HepG2 (cell line): ENCODE measurements around the gene SRP68. TPM values are rescaled to one million over a fixed set of nuclear protein-coding genes. Genes with fewer than 3 reads are reported as not detected.

ENCODE experiments used
- ATAC-seq: fragments of 200-7000 bp; cut with Tn5 transposase; 3 replicates; pipeline ENCODE4 v1.9.1; 2020; ENCODE audit warnings: mild to moderate bottlenecking, moderate library complexity
- BruUV-seq: library from RNA; stranded (reverse); fragments of 400-500 nt; replicated peaks from 2 replicates; lab custom pipeline; 2021; lab: Mats Ljungman, UMichigan
- CTCF ChIA-PET: fragments of 300-600 bp; formaldehyde crosslinking; extraction: SDS; loops from one replicate; lab custom pipeline; 2021; ENCODE audit warnings: low total read pairs, inconsistent platforms, low intra/inter-chr PET ratio; lab: Yijun Ruan, JAX
- POLR2A ChIA-PET: fragments of 350-600 bp; sonication (Branson Sonifier 250); formaldehyde crosslinking; loops from one replicate; lab custom pipeline; 2020; ENCODE audit warnings: antibody characterized with exemption, inconsistent platforms; lab: Yijun Ruan, JAX
- DNase-seq: peaks from one replicate; pipeline ENCODE4 v3.0.0-alpha.2; 2015; ENCODE audit warnings: low spot score
- FAIRE-seq: peaks from 3 replicates; lab custom pipeline; 2011; peaks lifted over from hg19 to GRCh38; lab: Jason Lieb, UNC
- H2AFZ ChIP-seq: one replicate; pipeline ENCODE4 v1.6.1; 2011; ENCODE audit warnings: low read length, inconsistent platforms
- H3K27ac ChIP-seq: fragments of 300-600 bp; 3 replicates; pipeline ENCODE4 v1.8.0; 2011; ENCODE audit warnings: mixed run types, mild to moderate bottlenecking, mixed read lengths, low read length, inconsistent platforms; ENCODE audit not compliant: insufficient read depth; ENCODE audit errors: extremely low read length
- H3K27me3 ChIP-seq, 2 experiments: fragments of 200-600 bp in 1 of 2; 2 replicates in 1 of 2; 3 replicates in 1 of 2; pipeline versions ENCODE4 v1.6.0 to v1.8.0; 2011; ENCODE audit warnings: low read length in 2 of 2, mild to moderate bottlenecking in 2 of 2, moderate library complexity in 2 of 2, inconsistent platforms in 1 of 2; ENCODE audit not compliant: insufficient read depth in 2 of 2, control insufficient read depth in 1 of 2
- H3K36me3 ChIP-seq, 2 experiments: fragments of 200-600 bp in 1 of 2; replicated peaks in 1 of 2; 2 replicates in 1 of 2; 3 replicates in 1 of 2; pipeline versions ENCODE4 v1.5.1 to v1.8.0; 2011; ENCODE audit warnings: low read length in 2 of 2, inconsistent platforms in 1 of 2; ENCODE audit not compliant: insufficient read depth in 2 of 2, control insufficient read depth in 1 of 2
- H3K4me1 ChIP-seq: 2 replicates; pipeline ENCODE4 v1.5.1; 2012; ENCODE audit warnings: low read length, inconsistent platforms; ENCODE audit not compliant: insufficient read depth
- H3K4me2 ChIP-seq: 2 replicates; pipeline ENCODE4 v1.6.0; 2011; ENCODE audit warnings: low read depth, low read length, inconsistent platforms
- H3K4me3 ChIP-seq, 3 experiments: fragments of 200-600 bp in 1 of 3; sonication (generic), shearing (Covaris generic) in 1 of 3; replicated peaks in 1 of 3; 2 replicates each; pipeline ENCODE4 v1.5.1; 2011 to 2016; ENCODE audit warnings: low read length in 3 of 3, inconsistent platforms in 2 of 3, low read depth in 2 of 3, mild to moderate bottlenecking in 2 of 3, control low read depth in 1 of 3, mixed read lengths in 1 of 3; ENCODE audit not compliant: insufficient read depth in 1 of 3
- H3K79me2 ChIP-seq: one replicate; pipeline ENCODE4 v1.6.1; 2011; ENCODE audit warnings: low read length, inconsistent platforms; ENCODE audit not compliant: insufficient read depth
- H3K9ac ChIP-seq: 2 replicates; pipeline ENCODE4 v1.6.0; 2011; ENCODE audit warnings: mild to moderate bottlenecking, low read depth, low read length, inconsistent platforms; ENCODE audit not compliant: insufficient read depth
- H3K9me3 ChIP-seq: 2 replicates; pipeline ENCODE4 v1.5.1; 2012; ENCODE audit warnings: mild to moderate bottlenecking, low read length
- H4K20me1 ChIP-seq: 2 replicates; pipeline ENCODE4 v1.6.0; 2011; ENCODE audit warnings: inconsistent platforms, mild to moderate bottlenecking, low read length, moderate library complexity; ENCODE audit not compliant: insufficient read depth
- ARID2 ChIP-seq: sonication (generic); formaldehyde crosslinking; IDR thresholded peaks from 2 replicates; pipeline ENCODE4 v1.8.1; 2022; ENCODE audit warnings: mild to moderate bottlenecking, missing genetic modification reagents, borderline replicate concordance
- DNMT1 ChIP-seq: sonication (generic); formaldehyde crosslinking; IDR thresholded peaks from 2 replicates; pipeline ENCODE4 v1.5.1; 2020; ENCODE audit warnings: mild to moderate bottlenecking, missing genetic modification reagents
- GABPA ChIP-seq, 2 experiments: IDR thresholded peaks; 2 replicates each; pipeline ENCODE4 v1.6.1; 2011 to 2016; ENCODE audit warnings: low read depth in 2 of 2, low read length in 1 of 2, missing biosample characterization in 1 of 2, missing genetic modification characterization in 1 of 2
- TSC22D2 ChIP-seq: sonication (generic); formaldehyde crosslinking; IDR thresholded peaks from 2 replicates; pipeline ENCODE4 v1.5.1; 2020; ENCODE audit warnings: missing genetic modification reagents, mild to moderate bottlenecking, borderline replicate concordance
- ZNF501 ChIP-seq: sonication (generic); formaldehyde crosslinking; IDR thresholded peaks from 2 replicates; pipeline ENCODE4 v1.5.1; 2020; ENCODE audit warnings: mild to moderate bottlenecking, moderate library complexity, missing genetic modification reagents
- ZNF552 ChIP-seq: sonication (generic); formaldehyde crosslinking; IDR thresholded peaks from 2 replicates; pipeline ENCODE4 v1.9.0; 2022; ENCODE audit warnings: missing genetic modification reagents, mild to moderate bottlenecking, borderline replicate concordance
- WGBS: methylation state at CpG from one replicate; pipeline ENCODE4 v1.1.6; 2017; ENCODE audit warnings: low lambda C conversion rate; 5-methylcytosine and 5-hydroxymethylcytosine counted together
- in situ Hi-C: cut with HindIII; loops from 2 replicates; pipeline ENCODE4 v1.10.0; 2017; ENCODE audit warnings: low pct_unique_long_range_greater_than_20kb; ENCODE audit not compliant: extremely low pct_ligation_motif_present
- intact Hi-C: fragments of 100-400 bp; cut with micrococcal nuclease; formaldehyde crosslinking; loops from one replicate; pipeline ENCODE4 v1.10.0; 2022; ENCODE audit not compliant: unreplicated experiment
- polyA plus RNA-seq, 8 experiments: library from polyadenylated mRNA; depleted of rRNA in 3 of 8; stranded (reverse) in 7 of 8; unstranded in 1 of 8; fragments of >200 nt; fragmentation: Illumina TruSeq in 4 of 8; extraction: Trizol in 4 of 8; gene quantifications; 2 replicates each; pipeline versions ENCODE4 v1.2.1 to v1.2.3, GENCODE V29; 2011 to 2016; ENCODE audit warnings: low read depth in 4 of 8, missing spikeins in 1 of 8, mixed read lengths in 1 of 8; ENCODE audit not compliant: insufficient read depth in 1 of 8
- total RNA-seq, 5 experiments: library from RNA; depleted of rRNA; stranded (reverse); fragments of >200 nt; fragmentation: Illumina TruSeq; extraction: Trizol; gene quantifications; 2 replicates each; pipeline ENCODE4 v1.2.3, GENCODE V29; 2016; ENCODE audit warnings: low read depth in 1 of 5
- TF ChIP-seq, protein P1 (sequence below): sonication (generic); formaldehyde crosslinking; IDR thresholded peaks from 2 replicates; pipeline ENCODE4 v1.4.0; 2020; ENCODE audit warnings: missing genetic modification reagents
- TF ChIP-seq, protein P2 (sequence below): sonication (generic); formaldehyde crosslinking; IDR thresholded peaks from 2 replicates; pipeline ENCODE4 v1.5.1; 2020; ENCODE audit warnings: missing genetic modification reagents, mild to moderate bottlenecking, borderline replicate concordance
- TF ChIP-seq, protein P3 (sequence below): sonication (generic); formaldehyde crosslinking; conservative IDR thresholded peaks from 2 replicates; pipeline ENCODE4 v1.4.0; 2020; ENCODE audit warnings: missing genetic modification reagents
- TF ChIP-seq, protein P4 (sequence below): sonication (generic); formaldehyde crosslinking; IDR thresholded peaks from 2 replicates; pipeline ENCODE4 v1.8.1; 2022; ENCODE audit warnings: mild to moderate bottlenecking, missing genetic modification reagents
- TF ChIP-seq, protein P5 (sequence below): sonication (generic); formaldehyde crosslinking; IDR thresholded peaks from 2 replicates; pipeline ENCODE4 v1.5.1; 2020; ENCODE audit warnings: mild to moderate bottlenecking, missing genetic modification reagents, moderate library complexity

Gene SRP68
- total and polyA plus RNA-seq, 2 of the 13 experiments (the other 11 are each of a cell fraction or from before 2014, with no cell fraction given), result 39.8 to 74.3 TPM

DNA sequence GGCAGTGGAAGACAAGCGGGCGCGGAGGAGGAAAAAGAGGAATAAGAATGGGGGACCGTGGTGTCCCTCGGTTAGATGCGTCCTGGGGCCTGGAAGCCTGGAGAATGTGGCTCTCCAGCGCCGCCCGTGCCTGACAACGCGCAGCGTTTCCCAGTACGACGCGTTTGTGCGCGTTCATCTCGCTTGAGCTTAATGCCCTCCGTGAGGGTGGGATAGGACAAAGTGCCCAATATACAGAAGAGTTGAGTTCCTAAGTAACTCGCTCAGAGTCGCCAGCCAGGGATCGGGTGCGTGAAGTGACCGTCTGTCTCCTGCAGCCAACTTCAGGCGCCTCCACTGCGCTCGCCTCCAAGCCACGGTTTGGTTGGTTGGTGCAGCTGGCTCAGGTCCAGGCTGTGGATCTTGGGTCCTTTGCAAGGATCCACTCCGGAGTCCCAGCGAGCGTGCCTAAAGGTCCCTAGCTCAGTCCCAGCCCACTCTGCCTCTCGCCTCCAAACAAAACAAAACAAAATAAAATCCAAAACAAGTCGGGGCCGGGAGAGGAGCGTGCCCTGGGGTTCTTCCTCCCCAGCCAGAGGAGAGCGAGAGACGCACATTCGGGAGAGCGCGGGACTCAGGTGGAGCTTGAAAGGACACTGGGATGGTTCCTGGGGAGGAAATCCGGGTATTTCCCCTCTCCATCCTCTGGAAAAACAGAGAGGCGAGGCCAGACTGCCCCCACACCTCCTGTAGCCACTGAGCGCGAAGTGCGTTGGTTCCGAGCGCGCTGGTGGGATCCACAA lies 3.2 kb upstream of the SRP68 start:
- ATAC-seq, result peak; percentile 23
- DNase-seq, result no peak
- Histone ChIP-seq H4K20me1 (peaks cover 10% of the 10 kb centered on the region; the same call in 1 of the 2 replicates), H3K9ac (no peak overlapping the region), H3K4me2 (peak overlapping the region; percentile 75), H2AFZ (no peak overlapping the region), H3K36me3 (no peaks in the 10 kb centered on the region), H3K4me1 (peaks cover 51% of the 10 kb centered on the region), H3K27me3 (peaks cover 24 to 57% of the 10 kb centered on the region in 2 experiments; a peak in 4 of 5 replicates), H3K9me3 (no peaks in the 10 kb centered on the region), H3K4me3 (peak overlapping the region; percentile 53 to 71 (median 55); a peak in 4 of 6 replicates), H3K27ac (no peak overlapping the region), H3K79me2 (peaks cover 16% of the 10 kb centered on the region)
- CTCF ChIA-PET, result no interaction called here
- POLR2A ChIA-PET, result interaction anchor here (1.5 kb wide), 1 partner anchor 28 kb away, joined by 5 read pairs; the partner anchor contains the start of gene EXOC7
- intact Hi-C loops, result no loop called here
- no peak for FAIRE-seq
- in situ Hi-C loops, result no loop called here
- BruUV-seq, result no TSS peak
- 44% methylated on average over 43 of the region's 48 CpGs for WGBS
- TF ChIP-seq GABPA (IDR thresholded peaks at IDR 0.05; ENCODE audit: low read depth, low read length), result no peak
- no peak for TF ChIP-seq GABPA (CRISPR knock-in tag; IDR thresholded peaks at IDR 0.05; ENCODE audit: low read depth)
- TF ChIP-seq, protein P1, sequence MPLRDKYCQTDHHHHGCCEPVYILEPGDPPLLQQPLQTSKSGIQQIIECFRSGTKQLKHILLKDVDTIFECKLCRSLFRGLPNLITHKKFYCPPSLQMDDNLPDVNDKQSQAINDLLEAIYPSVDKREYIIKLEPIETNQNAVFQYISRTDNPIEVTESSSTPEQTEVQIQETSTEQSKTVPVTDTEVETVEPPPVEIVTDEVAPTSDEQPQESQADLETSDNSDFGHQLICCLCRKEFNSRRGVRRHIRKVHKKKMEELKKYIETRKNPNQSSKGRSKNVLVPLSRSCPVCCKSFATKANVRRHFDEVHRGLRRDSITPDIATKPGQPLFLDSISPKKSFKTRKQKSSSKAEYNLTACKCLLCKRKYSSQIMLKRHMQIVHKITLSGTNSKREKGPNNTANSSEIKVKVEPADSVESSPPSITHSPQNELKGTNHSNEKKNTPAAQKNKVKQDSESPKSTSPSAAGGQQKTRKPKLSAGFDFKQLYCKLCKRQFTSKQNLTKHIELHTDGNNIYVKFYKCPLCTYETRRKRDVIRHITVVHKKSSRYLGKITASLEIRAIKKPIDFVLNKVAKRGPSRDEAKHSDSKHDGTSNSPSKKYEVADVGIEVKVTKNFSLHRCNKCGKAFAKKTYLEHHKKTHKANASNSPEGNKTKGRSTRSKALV, result peak; percentile 100
- TF ChIP-seq ZNF552 (CRISPR knock-in tag), result no peak
- no peak for TF ChIP-seq TSC22D2 (CRISPR knock-in tag)
- TF ChIP-seq, protein P2, sequence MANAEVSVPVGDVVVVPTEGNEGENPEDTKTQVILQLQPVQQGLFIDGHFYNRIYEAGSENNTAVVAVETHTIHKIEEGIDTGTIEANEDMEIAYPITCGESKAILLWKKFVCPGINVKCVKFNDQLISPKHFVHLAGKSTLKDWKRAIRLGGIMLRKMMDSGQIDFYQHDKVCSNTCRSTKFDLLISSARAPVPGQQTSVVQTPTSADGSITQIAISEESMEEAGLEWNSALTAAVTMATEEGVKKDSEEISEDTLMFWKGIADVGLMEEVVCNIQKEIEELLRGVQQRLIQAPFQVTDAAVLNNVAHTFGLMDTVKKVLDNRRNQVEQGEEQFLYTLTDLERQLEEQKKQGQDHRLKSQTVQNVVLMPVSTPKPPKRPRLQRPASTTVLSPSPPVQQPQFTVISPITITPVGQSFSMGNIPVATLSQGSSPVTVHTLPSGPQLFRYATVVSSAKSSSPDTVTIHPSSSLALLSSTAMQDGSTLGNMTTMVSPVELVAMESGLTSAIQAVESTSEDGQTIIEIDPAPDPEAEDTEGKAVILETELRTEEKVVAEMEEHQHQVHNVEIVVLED (CRISPR knock-in tag), result no peak
- TF ChIP-seq, protein P3, sequence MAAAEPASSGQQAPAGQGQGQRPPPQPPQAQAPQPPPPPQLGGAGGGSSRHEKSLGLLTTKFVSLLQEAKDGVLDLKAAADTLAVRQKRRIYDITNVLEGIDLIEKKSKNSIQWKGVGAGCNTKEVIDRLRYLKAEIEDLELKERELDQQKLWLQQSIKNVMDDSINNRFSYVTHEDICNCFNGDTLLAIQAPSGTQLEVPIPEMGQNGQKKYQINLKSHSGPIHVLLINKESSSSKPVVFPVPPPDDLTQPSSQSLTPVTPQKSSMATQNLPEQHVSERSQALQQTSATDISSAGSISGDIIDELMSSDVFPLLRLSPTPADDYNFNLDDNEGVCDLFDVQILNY (CRISPR knock-in tag), result 0 out of 2 replicates have a peak, but pooled peaks have one; percentile 11
- TF ChIP-seq, protein P4, sequence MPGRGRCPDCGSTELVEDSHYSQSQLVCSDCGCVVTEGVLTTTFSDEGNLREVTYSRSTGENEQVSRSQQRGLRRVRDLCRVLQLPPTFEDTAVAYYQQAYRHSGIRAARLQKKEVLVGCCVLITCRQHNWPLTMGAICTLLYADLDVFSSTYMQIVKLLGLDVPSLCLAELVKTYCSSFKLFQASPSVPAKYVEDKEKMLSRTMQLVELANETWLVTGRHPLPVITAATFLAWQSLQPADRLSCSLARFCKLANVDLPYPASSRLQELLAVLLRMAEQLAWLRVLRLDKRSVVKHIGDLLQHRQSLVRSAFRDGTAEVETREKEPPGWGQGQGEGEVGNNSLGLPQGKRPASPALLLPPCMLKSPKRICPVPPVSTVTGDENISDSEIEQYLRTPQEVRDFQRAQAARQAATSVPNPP (CRISPR knock-in tag), result no peak
- TF ChIP-seq, protein P5, sequence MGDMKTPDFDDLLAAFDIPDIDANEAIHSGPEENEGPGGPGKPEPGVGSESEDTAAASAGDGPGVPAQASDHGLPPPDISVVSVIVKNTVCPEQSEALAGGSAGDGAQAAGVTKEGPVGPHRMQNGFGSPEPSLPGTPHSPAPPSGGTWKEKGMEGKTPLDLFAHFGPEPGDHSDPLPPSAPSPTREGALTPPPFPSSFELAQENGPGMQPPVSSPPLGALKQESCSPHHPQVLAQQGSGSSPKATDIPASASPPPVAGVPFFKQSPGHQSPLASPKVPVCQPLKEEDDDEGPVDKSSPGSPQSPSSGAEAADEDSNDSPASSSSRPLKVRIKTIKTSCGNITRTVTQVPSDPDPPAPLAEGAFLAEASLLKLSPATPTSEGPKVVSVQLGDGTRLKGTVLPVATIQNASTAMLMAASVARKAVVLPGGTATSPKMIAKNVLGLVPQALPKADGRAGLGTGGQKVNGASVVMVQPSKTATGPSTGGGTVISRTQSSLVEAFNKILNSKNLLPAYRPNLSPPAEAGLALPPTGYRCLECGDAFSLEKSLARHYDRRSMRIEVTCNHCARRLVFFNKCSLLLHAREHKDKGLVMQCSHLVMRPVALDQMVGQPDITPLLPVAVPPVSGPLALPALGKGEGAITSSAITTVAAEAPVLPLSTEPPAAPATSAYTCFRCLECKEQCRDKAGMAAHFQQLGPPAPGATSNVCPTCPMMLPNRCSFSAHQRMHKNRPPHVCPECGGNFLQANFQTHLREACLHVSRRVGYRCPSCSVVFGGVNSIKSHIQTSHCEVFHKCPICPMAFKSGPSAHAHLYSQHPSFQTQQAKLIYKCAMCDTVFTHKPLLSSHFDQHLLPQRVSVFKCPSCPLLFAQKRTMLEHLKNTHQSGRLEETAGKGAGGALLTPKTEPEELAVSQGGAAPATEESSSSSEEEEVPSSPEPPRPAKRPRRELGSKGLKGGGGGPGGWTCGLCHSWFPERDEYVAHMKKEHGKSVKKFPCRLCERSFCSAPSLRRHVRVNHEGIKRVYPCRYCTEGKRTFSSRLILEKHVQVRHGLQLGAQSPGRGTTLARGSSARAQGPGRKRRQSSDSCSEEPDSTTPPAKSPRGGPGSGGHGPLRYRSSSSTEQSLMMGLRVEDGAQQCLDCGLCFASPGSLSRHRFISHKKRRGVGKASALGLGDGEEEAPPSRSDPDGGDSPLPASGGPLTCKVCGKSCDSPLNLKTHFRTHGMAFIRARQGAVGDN (CRISPR knock-in tag), result peak; percentile 22
- no peak for TF ChIP-seq ARID2 (CRISPR knock-in tag)
- TF ChIP-seq DNMT1 (CRISPR knock-in tag), result no peak
- TF ChIP-seq ZNF501 (CRISPR knock-in tag), result no peak
